ENCODE measurements around the gene ZNF81.

ZNF81 gene

GRCh38 chrX:47808904-47809788 lies 27.6 kb upstream of the ZNF81 start:
- no peak for TF ChIP-seq CTCF (IDR thresholded peaks at IDR 0.05)

DNA sequence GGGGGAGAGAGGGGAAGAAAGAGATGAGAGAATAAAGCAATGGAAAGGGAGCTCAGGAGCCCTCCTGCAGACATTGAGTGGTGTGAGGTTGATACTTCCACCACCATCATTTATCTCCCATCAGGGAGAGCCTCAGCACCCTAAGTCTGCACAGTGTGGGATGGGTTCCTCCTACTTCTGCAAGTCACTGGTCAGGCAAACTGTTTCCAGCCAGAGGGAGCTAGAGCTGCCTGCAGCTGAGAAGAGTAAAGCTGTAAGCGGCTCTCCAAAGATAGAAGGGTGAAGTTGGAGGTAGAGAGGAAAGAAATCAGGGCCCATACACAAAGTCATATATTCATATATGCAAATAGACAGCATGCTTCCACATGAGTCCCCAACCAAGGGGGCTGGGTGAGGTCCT lies 21.9 kb upstream of the ZNF81 start:
- TF ChIP-seq CTCF (IDR thresholded peaks at IDR 0.05): no peak

- no peak for TF ChIP-seq CTCF (IDR thresholded peaks at IDR 0.05)
Measured at GRCh38 chrX:47815901-47816845, 20.5 kb upstream of the ZNF81 start.

GRCh38 chrX:47817421-47817820 lies 19.3 kb upstream of the ZNF81 start:
- TF ChIP-seq CTCF (IDR thresholded peaks at IDR 0.05): no peak

DNA sequence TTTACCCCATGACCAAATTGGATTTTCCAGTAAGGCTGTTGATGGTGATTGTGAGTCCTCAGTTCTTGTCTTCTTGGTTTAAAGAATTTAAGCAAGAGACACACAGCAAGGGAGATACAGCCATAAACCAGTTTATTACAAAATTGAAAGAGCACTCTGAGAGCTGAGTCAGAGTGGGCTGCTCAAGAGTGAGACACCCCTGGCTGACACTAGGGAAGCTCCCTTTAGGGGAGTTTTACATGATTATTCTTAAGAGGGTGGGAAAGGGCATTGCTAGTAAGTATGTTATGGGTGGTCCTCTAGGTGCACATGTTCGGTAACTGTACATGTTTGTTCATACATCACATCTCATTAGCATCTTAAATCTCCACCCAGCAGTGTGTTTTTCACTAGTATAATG lies 18.8 kb upstream of the ZNF81 start:
- no peak for TF ChIP-seq CTCF (IDR thresholded peaks at IDR 0.05)

GRCh38 chrX:47828984-47829383 lies 7.7 kb upstream of the ZNF81 start:
- TF ChIP-seq CTCF (IDR thresholded peaks at IDR 0.05): no peak

GRCh38 chrX:47831788-47832187 lies 4.9 kb upstream of the ZNF81 start:
- TF ChIP-seq CTCF (IDR thresholded peaks at IDR 0.05): peak; percentile 60
